Skeletal muscle cell (primary cell): ENCODE data around the gene TIPARP.
A peak's percentile ranks its signal among the peaks of the same experiment; 100 is the strongest.
"Not testable (repeated sequence)": the region's sequence is repeated elsewhere in the genome, so short reads cannot be mapped to it uniquely, and the experiment has no call there.

ENCODE experiments used
- DNase-seq: peaks from one replicate; pipeline ENCODE4 v3.0.0-alpha.2; 2010; ENCODE audit warnings: low read depth
- H3K4me3 ChIP-seq: 2 replicates; pipeline ENCODE4 v1.5.1; 2011; ENCODE audit warnings: low read depth, mild to moderate bottlenecking, control low read depth, low read length, moderate library complexity

The TIPARP gene

GRCh38 chr3:156732261-156732660 lies 57.9 kb downstream of the TIPARP start:
- no peak for DNase-seq
- H3K4me3 ChIP-seq, result no peak overlapping the region

GRCh38 chr3:156732715-156733421 lies 58.5 kb downstream of the TIPARP start:
- no peak overlapping the region for H3K4me3 ChIP-seq
- DNase-seq, result no peak

GRCh38 chr3:156734661-156735060 lies 60.3 kb downstream of the TIPARP start:
- not testable (repeated sequence) for DNase-seq, H3K4me3 ChIP-seq

GRCh38 chr3:156735471-156735870 lies 61.1 kb downstream of the TIPARP start:
- no peak overlapping the region for H3K4me3 ChIP-seq
- no peak for DNase-seq

- not testable (repeated sequence) for H3K4me3 ChIP-seq, DNase-seq
These were observed 62.7 kb downstream of the TIPARP start for GRCh38 chr3:156737049-156737448.

- no peak overlapping the region for H3K4me3 ChIP-seq
- DNase-seq, result no peak
These were observed 63.9 kb downstream of the TIPARP start for GRCh38 chr3:156738251-156738650.

GRCh38 chr3:156739976-156740375 lies 65.6 kb downstream of the TIPARP start:
- no peak for DNase-seq
- no peak overlapping the region for H3K4me3 ChIP-seq

- H3K4me3 ChIP-seq, DNase-seq: not testable (repeated sequence)
These were observed 66.2 kb downstream of the TIPARP start for GRCh38 chr3:156740581-156740980.

GRCh38 chr3:156741935-156742334 lies 67.5 kb downstream of the TIPARP start:
- DNase-seq, result no peak
- no peak overlapping the region for H3K4me3 ChIP-seq

GRCh38 chr3:156742401-156742800 lies 68.0 kb downstream of the TIPARP start:
- DNase-seq, result no peak
- no peak overlapping the region for H3K4me3 ChIP-seq

GRCh38 chr3:156743859-156744258 lies 69.5 kb downstream of the TIPARP start:
- no peak for DNase-seq
- H3K4me3 ChIP-seq, result no peak overlapping the region

- no peak overlapping the region for H3K4me3 ChIP-seq
- no peak for DNase-seq
These were observed 70.2 kb downstream of the TIPARP start for GRCh38 chr3:156744631-156745030.

- H3K4me3 ChIP-seq, result no peak overlapping the region
- DNase-seq, result no peak
These were observed 71.4 kb downstream of the TIPARP start for GRCh38 chr3:156745766-156746165.

- H3K4me3 ChIP-seq, result no peak overlapping the region
- DNase-seq, result no peak
These were observed 72.7 kb downstream of the TIPARP start for GRCh38 chr3:156747046-156747445.

- H3K4me3 ChIP-seq, result no peak overlapping the region
- DNase-seq, result no peak
These were observed 74.9 kb downstream of the TIPARP start for GRCh38 chr3:156749244-156749643.

- no peak for DNase-seq
- H3K4me3 ChIP-seq, result no peak overlapping the region
These were observed 75.9 kb downstream of the TIPARP start for GRCh38 chr3:156750191-156750873.

GRCh38 chr3:156750874-156751245 lies 76.5 kb downstream of the TIPARP start:
- DNase-seq, result no peak
- H3K4me3 ChIP-seq, result no peak overlapping the region

GRCh38 chr3:156751461-156752025 lies 77.2 kb downstream of the TIPARP start:
- H3K4me3 ChIP-seq, result no peak overlapping the region
- peak; percentile 81 for DNase-seq
